Ishikawa (cell line): ENCODE measurements around the gene NRXN3.

Source experiments
- CEBPB ChIP-seq: IDR thresholded peaks from 2 replicates; pipeline ENCODE4 v1.6.1; 2012
- CREB1 ChIP-seq: IDR thresholded peaks from 2 replicates; pipeline ENCODE4 v1.6.1; 2012; ENCODE audit warnings: low read depth
- EGR1 ChIP-seq: IDR thresholded peaks from 2 replicates; pipeline ENCODE4 v1.6.1; 2012
- EP300 ChIP-seq: IDR thresholded peaks from 2 replicates; pipeline ENCODE4 v1.6.1; 2012; ENCODE audit warnings: borderline replicate concordance
- FOXM1 ChIP-seq: IDR thresholded peaks from 2 replicates; pipeline ENCODE4 v1.6.1; 2012; ENCODE audit warnings: low read depth, borderline replicate concordance
- NFIC ChIP-seq: IDR thresholded peaks from 2 replicates; pipeline ENCODE4 v1.6.1; 2012
- RAD21 ChIP-seq: IDR thresholded peaks from 2 replicates; pipeline ENCODE4 v1.6.1; 2012; ENCODE audit warnings: low read depth
- TAF1 ChIP-seq: IDR thresholded peaks from 2 replicates; pipeline ENCODE4 v1.6.1; 2012; ENCODE audit warnings: low read depth, mild to moderate bottlenecking
- TCF12 ChIP-seq: IDR thresholded peaks from 2 replicates; pipeline ENCODE4 v1.6.1; 2012; ENCODE audit warnings: low read depth
- TEAD4 ChIP-seq: IDR thresholded peaks from 2 replicates; pipeline ENCODE4 v1.6.1; 2012
- YY1 ChIP-seq: IDR thresholded peaks from 2 replicates; pipeline ENCODE4 v1.6.1; 2012; ENCODE audit warnings: low read depth
- ZBTB7A ChIP-seq: IDR thresholded peaks from 2 replicates; pipeline ENCODE4 v1.6.1; 2012; ENCODE audit warnings: low read depth
- TF ChIP-seq, protein P1 (sequence below): IDR thresholded peaks from 2 replicates; pipeline ENCODE4 v1.6.1; 2012; ENCODE audit warnings: low read depth, mild to moderate bottlenecking
- TF ChIP-seq, protein P2 (sequence below): IDR thresholded peaks from 2 replicates; pipeline ENCODE4 v1.6.1; 2012
- TF ChIP-seq, protein P3 (sequence below): IDR thresholded peaks from 2 replicates; pipeline ENCODE4 v1.6.1; 2012

Gene NRXN3

DNA sequence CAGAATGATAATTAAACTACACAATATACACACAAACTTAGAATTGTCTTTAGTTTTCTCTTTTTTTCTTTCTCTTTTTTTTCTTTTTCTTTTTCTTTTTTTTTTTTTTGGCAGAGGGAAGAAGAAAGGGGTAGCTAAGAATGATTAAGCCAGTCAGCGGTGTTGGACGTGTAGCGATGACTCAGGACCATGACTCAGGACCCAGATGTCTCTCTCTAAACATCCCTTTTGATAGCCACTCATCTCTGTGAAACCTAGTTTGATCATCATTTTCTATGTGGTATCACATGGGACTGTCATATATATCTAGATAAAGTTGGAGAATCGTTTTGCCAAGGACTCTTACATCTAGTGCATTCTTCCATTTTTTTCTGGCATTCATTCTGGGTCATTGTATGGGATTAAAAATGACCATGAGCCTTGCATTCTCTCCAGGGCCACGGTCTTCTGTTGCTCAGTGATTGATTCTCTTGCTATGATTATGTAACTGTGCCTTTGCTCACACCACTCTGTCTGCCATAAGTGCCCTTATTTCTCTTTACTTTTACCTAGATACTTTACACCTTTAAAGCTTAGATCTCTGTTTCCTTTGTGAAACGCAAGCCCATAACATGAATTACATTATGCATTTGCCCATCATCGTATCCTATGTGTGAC lies 26.6 kb upstream of the NRXN3 start:
- TF ChIP-seq, protein P1, sequence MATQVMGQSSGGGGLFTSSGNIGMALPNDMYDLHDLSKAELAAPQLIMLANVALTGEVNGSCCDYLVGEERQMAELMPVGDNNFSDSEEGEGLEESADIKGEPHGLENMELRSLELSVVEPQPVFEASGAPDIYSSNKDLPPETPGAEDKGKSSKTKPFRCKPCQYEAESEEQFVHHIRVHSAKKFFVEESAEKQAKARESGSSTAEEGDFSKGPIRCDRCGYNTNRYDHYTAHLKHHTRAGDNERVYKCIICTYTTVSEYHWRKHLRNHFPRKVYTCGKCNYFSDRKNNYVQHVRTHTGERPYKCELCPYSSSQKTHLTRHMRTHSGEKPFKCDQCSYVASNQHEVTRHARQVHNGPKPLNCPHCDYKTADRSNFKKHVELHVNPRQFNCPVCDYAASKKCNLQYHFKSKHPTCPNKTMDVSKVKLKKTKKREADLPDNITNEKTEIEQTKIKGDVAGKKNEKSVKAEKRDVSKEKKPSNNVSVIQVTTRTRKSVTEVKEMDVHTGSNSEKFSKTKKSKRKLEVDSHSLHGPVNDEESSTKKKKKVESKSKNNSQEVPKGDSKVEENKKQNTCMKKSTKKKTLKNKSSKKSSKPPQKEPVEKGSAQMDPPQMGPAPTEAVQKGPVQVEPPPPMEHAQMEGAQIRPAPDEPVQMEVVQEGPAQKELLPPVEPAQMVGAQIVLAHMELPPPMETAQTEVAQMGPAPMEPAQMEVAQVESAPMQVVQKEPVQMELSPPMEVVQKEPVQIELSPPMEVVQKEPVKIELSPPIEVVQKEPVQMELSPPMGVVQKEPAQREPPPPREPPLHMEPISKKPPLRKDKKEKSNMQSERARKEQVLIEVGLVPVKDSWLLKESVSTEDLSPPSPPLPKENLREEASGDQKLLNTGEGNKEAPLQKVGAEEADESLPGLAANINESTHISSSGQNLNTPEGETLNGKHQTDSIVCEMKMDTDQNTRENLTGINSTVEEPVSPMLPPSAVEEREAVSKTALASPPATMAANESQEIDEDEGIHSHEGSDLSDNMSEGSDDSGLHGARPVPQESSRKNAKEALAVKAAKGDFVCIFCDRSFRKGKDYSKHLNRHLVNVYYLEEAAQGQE = no peak
- no peak for TF ChIP-seq ZBTB7A
- no peak for TF ChIP-seq RAD21
- TF ChIP-seq TCF12 = no peak
- TF ChIP-seq NFIC = no peak
- TF ChIP-seq TAF1 = no peak
- no peak for TF ChIP-seq EGR1
- no peak for TF ChIP-seq CEBPB
- TF ChIP-seq, protein P2, sequence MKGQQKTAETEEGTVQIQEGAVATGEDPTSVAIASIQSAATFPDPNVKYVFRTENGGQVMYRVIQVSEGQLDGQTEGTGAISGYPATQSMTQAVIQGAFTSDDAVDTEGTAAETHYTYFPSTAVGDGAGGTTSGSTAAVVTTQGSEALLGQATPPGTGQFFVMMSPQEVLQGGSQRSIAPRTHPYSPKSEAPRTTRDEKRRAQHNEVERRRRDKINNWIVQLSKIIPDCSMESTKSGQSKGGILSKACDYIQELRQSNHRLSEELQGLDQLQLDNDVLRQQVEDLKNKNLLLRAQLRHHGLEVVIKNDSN = no peak
- TF ChIP-seq TEAD4 = no peak
- TF ChIP-seq FOXM1 = no peak
- TF ChIP-seq YY1 = no peak
- TF ChIP-seq EP300 = no peak
- TF ChIP-seq, protein P3, sequence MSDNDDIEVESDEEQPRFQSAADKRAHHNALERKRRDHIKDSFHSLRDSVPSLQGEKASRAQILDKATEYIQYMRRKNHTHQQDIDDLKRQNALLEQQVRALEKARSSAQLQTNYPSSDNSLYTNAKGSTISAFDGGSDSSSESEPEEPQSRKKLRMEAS = no peak
- no peak for TF ChIP-seq CREB1

DNA sequence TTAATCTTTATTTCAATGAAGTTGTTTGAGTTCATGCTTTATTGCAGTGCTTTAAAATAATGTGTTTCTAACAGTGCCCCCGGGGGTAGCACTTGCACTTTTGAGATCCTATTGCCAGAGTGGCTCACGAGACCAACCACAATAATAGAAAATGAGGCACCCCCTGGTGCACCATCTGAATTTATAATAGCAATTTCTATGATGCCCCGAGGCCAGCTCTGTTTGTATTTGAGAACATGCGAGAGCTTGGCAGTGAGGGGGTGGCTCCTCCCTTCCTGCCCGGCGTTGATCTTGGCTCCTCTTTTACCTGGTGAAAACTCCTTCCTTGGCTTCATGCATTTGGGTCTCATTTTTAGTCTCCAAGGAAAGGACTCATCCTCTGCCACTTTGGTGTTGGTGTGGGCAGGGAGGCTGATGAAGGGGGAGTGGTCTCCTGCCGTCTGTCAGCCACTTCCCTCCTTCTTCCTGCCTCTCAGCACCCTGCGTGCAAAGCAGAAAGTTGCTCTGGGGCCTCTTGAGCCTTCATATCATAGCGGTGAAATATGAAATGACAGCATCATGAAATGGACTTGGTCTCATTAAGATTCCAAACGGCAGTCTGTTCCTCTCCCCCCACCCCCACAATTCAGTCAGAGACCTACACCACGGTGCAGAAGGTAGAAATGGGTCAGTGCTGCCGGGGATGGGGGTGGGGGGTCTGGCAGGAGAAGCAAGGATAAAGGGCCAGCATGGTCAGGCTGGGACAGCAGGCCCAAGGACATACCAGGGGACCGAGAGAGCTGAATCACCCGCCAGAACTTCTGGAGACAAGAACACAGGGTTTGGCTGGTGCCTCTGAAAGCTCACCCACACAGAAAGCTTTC lies 17.7 kb upstream of the NRXN3 start:
- TF ChIP-seq EP300 (no peak), RAD21 (no peak), FOXM1 (no peak), TEAD4 (no peak), TCF12 (no peak), ZBTB7A (no peak), EGR1 (no peak), NFIC (no peak), CREB1 (no peak), CEBPB (no peak)

DNA sequence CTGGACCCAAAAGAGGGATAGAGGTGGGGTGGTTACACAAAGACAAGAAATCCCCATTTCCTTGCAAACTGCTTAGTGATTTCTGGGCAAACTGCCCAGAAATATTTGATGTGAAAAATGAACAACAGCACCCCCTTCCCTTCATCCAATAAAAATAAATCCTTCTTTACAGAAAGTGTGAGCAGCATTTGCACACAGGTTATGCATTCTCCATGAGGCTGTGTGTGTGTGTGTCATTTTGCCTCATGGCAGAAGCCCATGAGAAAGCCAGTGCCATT lies 17.2 kb upstream of the NRXN3 start:
- TF ChIP-seq YY1 (no peak), EGR1 (no peak), FOXM1 (no peak), TCF12 (no peak), NFIC (no peak), CREB1 (no peak), TEAD4 (no peak), TAF1 (no peak), CEBPB (no peak), RAD21 (no peak), ZBTB7A (no peak), EP300 (no peak)
- TF ChIP-seq, protein P3 = no peak
- TF ChIP-seq, protein P2 = no peak
- TF ChIP-seq, protein P1 = no peak

DNA sequence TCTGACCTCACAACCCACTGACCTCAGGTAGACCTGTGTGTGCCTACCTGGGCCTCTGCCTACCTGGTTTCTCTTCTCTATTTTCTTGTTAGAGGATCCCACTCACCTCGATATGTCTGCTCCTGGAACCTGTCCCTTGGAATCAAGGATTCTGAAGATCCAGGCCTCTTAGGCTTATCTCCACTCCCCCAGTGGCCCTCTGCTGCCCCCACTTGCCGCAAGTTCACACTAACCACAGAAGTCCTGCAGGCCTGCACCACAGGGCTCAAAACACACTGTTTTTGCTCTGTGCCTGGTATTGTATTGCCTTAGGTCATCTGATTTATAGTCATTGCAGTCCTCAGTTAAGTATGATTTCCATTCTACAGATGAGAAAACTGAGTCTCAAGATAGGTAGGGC lies 15.3 kb upstream of the NRXN3 start:
- TF ChIP-seq, protein P2 = no peak
- TF ChIP-seq EP300 (no peak), NFIC (no peak), EGR1 (no peak)
- TF ChIP-seq, protein P3 = no peak

DNA sequence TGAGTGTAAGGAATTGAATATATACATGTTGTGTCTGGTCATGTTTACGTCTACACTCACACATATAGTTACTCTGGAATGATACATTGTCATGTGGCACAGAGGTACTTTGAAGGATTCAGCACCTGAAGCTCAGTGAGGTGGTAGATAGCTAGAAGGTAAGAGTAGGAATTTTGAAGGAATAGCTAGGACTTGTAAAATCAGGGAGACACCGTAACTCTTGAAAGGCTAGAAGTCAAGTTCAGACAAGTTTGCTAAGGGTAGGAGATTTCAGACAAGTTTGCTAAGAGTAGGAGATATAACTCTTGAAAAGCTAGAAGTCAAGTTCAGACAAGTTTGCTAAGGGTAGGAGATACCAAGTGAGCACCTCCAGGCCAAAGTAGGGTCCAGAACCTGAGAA lies 14.0 kb upstream of the NRXN3 start:
- no peak for TF ChIP-seq FOXM1
- no peak for TF ChIP-seq RAD21
- no peak for TF ChIP-seq TAF1
- TF ChIP-seq TEAD4 = no peak
- no peak for TF ChIP-seq ZBTB7A
- TF ChIP-seq CREB1 = no peak
- TF ChIP-seq EGR1 = no peak
- no peak for TF ChIP-seq YY1
- TF ChIP-seq, protein P2 = no peak
- TF ChIP-seq CEBPB = no peak
- TF ChIP-seq, protein P1 = no peak
